ENCODE data around the gene PPCDC. TPM values are rescaled to one million over a fixed set of nuclear protein-coding genes. Genes with fewer than 3 reads are reported as not detected.

PPCDC gene
- 10 to 100 TPM in 5 of 6 experiments, 1 to 10 TPM in 1; 9.8 to 12.3 (median 11.2) TPM for total RNA-seq (2021; fragmentation: NEBNext Ultra II Directional; extraction: Animal tissue kit (Norgen Biotek cat#: 25700))
- long read RNA-seq, transcript PPCDC-201 (6 exons, 2,250 nt) = major isoform, 6 of 13 reads
- long read RNA-seq, partial matches to known transcripts = 4 of 13 reads
- long read RNA-seq, other reads (novel, unspliced or antisense) = 2 of 13 reads

- Mint-ChIP-seq H3K9me3 (no peaks in the 10 kb centered on the region), H3K4me3 (peak within 1 kb of the TSS; percentile 95), H3K4me1 (ENCODE audit: low read depth) (peaks cover 6% of the 10 kb centered on the region; the same call in 1 of the 2 replicates), H3K36me3 (ENCODE audit: low read depth) (no peaks in the 10 kb centered on the region), H3K27ac (peak within 1 kb of the TSS; percentile 87), H3K27me3 (ENCODE audit: insufficient read depth) (peaks cover 2% of the 10 kb centered on the region)
- DNase-seq = peak; percentile 94
- TF ChIP-seq CTCF (IDR thresholded peaks at IDR 0.05) = no peak
These were observed at the start of gene PPCDC for GRCh38 chr15:75023181-75023871. PPCDC (plus strand) TSS chr15:75023590; CDS start chr15:75028319, 4,729 bp downstream.

GRCh38 chr15:74976159-74976558, 47.2 kb upstream of the PPCDC start:
- TF ChIP-seq CTCF (IDR thresholded peaks at IDR 0.05) = no peak
- peaks cover 5% of the 10 kb centered on the region for H3K27me3 Mint-ChIP-seq (ENCODE audit: insufficient read depth)
- no peaks in the 10 kb centered on the region for H3K9me3 Mint-ChIP-seq
- H3K36me3 Mint-ChIP-seq (ENCODE audit: low read depth) = no peaks in the 10 kb centered on the region
- no peak overlapping the region for H3K4me3 Mint-ChIP-seq
- DNase-seq = no peak
- H3K4me1 Mint-ChIP-seq (ENCODE audit: low read depth) = peaks cover 16% of the 10 kb centered on the region
- no peak overlapping the region for H3K27ac Mint-ChIP-seq

- no peak for TF ChIP-seq CTCF (IDR thresholded peaks at IDR 0.05)
These were observed 45.8 kb upstream of the PPCDC start for GRCh38 chr15:74977599-74977998.

GRCh38 chr15:74978077-74978476, 45.3 kb upstream of the PPCDC start:
- Mint-ChIP-seq H3K4me3 (no peak overlapping the region), H3K36me3 (ENCODE audit: low read depth) (no peaks in the 10 kb centered on the region), H3K9me3 (no peaks in the 10 kb centered on the region), H3K27me3 (ENCODE audit: insufficient read depth) (peaks cover 6% of the 10 kb centered on the region), H3K4me1 (ENCODE audit: low read depth) (peaks cover 16% of the 10 kb centered on the region), H3K27ac (no peak overlapping the region; the same call in 1 of the 2 replicates)
- DNase-seq = no peak
- no peak for TF ChIP-seq CTCF (IDR thresholded peaks at IDR 0.05)

More at GRCh38 chr15:74977599-74977998, 45.8 kb upstream of the PPCDC start:
- H3K27ac Mint-ChIP-seq = no peak overlapping the region; the same call in 1 of the 2 replicates
- H3K9me3 Mint-ChIP-seq = no peaks in the 10 kb centered on the region
- peaks cover 3% of the 10 kb centered on the region for H3K27me3 Mint-ChIP-seq (ENCODE audit: insufficient read depth)
- peaks cover 16% of the 10 kb centered on the region for H3K4me1 Mint-ChIP-seq (ENCODE audit: low read depth)
- DNase-seq = no peak
- H3K36me3 Mint-ChIP-seq (ENCODE audit: low read depth) = no peaks in the 10 kb centered on the region
- H3K4me3 Mint-ChIP-seq = no peak overlapping the region

- no peaks in the 10 kb centered on the region for H3K9me3 Mint-ChIP-seq
- peaks cover 7% of the 10 kb centered on the region for H3K27me3 Mint-ChIP-seq (ENCODE audit: insufficient read depth)
- H3K4me1 Mint-ChIP-seq (ENCODE audit: low read depth) = peaks cover 18% of the 10 kb centered on the region
- no peak for TF ChIP-seq CTCF (IDR thresholded peaks at IDR 0.05)
- H3K27ac Mint-ChIP-seq = no peak overlapping the region
- no peak overlapping the region for H3K4me3 Mint-ChIP-seq
- H3K36me3 Mint-ChIP-seq (ENCODE audit: low read depth) = no peaks in the 10 kb centered on the region
- no peak for DNase-seq
These were observed 44.9 kb upstream of the PPCDC start for GRCh38 chr15:74978503-74978902.
